GM19468 (cell line): ENCODE measurements around the gene RNPS1.

Experiments
- ATAC-seq: cut with Tn5 transposase; IDR thresholded peaks from one replicate; pipeline ENCODE4 v1.9.1; 2021; ENCODE audit warnings: mild to moderate bottlenecking, moderate library complexity, moderate number of reproducible peaks; ENCODE audit not compliant: unreplicated experiment; ENCODE audit errors: extremely low read depth

The RNPS1 gene, protein sequence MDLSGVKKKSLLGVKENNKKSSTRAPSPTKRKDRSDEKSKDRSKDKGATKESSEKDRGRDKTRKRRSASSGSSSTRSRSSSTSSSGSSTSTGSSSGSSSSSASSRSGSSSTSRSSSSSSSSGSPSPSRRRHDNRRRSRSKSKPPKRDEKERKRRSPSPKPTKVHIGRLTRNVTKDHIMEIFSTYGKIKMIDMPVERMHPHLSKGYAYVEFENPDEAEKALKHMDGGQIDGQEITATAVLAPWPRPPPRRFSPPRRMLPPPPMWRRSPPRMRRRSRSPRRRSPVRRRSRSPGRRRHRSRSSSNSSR

DNA sequence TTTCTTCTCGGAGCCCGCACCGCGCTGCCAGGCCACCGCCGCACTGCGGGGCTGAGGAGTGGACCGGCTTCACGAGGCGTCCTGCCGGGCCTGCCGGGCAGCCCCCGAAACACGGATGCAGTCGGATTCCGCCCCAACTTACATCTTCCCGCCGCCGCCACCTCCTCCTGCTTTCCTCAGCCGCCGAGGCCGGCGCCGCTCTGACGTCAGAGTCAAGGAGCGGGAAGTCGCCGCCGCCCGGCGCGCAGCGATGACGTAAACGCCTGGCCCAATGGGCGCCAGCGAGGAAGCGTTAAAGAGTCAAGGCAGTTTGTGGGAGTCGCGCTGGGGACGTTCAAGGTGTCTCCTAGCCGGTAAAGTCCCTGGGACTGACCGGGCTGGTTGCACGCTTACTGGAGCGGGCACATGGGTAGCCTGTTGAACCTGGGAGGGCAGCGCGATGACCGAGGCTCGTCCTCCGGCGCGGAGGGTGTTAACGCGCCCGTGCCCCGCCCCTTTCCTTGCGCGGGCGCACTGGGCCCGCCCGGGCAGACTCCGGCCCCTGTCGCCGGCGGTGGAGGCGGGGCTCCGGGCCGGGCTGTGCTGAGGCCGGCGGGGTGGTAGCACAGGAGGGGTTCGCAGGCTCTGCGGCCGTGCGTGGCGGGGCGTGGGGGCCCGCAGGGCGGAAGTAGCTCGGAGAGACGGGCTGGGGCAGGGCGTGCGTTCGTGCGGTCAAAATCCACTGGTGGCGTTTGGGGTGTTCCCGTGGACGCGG is at the start of gene RNPS1:
TSS of gene RNPS1 (minus strand) at position 214 of the 754 bp plus-strand sequence. CDS start 3,483 bp downstream, outside the sequence.
- ATAC-seq, result peak; percentile 76

DNA sequence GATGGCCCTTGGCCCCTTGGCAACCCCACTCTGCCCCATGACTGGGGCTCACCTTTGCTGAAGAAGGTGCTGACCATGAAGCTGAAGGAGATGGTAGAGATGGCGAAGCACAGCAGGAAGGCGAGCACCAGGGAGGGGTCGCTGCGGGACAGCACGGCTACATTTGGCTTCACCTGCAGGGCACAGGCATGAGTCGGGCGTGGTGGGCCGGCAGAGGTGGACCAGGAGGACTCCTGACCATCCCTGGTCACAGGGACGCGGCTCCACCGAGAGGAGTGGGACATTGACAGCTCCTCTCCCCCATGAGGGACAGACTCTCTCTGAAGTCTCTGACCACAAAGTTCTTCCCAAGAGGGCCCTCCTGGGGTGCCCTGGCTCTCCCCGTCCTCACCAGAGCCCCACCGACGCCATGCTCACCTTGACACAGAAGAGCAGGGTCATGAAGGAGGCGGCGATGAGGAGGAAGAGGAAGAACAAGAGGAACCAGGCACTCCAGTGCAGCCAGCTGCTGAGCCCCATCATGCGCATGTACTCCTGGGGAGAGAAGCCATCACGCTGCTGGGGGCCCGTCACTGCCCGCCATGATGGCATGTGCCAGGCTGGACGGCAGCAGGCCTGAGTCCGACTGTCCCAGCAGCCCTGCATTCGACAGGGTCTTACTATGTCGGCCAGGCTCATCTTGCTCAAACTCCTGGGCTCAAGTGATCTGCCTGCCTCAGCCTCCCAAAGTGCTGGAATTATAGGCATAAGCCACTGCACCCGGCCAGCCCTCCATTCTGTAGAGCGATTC is 49.5 kb upstream of the RNPS1 start:
- no peak for ATAC-seq

DNA sequence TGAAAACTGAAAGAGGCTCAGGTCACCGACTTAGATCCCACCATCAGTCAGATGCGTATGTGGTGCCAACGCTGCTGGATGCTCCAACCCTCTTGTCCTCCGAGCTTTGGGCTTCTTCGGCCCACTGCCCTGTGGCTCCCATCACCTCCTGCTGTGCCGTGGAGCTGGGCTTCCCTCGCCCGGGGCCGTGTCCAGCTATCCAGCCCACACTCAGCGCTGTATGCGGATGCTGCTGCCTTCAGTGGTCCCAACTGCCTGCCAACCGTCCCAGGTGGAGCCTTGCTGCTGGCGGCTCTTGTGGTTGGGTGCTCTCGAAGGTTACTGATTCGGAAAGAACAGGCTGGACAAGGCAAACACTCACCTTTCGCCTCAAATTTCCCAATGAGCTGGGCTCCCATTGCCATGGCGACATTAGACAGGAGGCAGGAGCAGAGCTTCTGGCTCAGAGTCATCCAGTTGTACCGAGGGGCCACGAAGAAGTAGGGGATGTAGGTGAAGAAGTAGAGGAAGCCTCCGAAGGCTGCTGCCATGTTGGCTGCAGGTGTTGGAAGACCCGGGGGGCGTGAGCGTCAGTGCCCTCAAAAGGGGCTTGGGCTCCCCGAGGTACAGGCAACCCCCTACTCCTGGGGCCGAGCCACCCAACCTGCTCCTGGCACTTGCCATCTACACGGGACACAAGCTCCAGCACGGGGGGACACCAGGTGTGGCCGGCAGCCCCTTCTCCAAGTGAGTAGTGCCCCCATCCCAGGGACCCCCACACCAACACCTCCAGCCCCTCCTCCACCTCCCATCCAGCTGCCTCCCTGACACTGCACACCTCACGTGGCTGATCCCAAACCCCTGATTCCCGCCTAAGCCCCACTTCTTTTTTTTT is 40.4 kb upstream of the RNPS1 start:
- ATAC-seq, result no peak

DNA sequence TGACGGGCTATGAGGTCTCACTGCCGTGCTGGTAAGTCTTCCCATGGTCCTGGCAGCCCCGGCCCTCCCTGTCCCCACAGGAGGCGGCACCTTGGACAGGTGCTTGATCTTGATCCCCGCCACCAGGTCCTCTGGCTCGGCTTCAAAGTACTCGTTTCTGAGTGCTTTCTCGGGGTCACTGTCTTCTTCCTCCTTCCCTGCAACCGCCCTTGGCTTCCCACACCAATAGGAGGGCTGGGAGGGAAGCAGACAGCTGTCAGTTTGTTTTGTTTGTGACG is 31.9 kb upstream of the RNPS1 start:
- ATAC-seq, result no peak

DNA sequence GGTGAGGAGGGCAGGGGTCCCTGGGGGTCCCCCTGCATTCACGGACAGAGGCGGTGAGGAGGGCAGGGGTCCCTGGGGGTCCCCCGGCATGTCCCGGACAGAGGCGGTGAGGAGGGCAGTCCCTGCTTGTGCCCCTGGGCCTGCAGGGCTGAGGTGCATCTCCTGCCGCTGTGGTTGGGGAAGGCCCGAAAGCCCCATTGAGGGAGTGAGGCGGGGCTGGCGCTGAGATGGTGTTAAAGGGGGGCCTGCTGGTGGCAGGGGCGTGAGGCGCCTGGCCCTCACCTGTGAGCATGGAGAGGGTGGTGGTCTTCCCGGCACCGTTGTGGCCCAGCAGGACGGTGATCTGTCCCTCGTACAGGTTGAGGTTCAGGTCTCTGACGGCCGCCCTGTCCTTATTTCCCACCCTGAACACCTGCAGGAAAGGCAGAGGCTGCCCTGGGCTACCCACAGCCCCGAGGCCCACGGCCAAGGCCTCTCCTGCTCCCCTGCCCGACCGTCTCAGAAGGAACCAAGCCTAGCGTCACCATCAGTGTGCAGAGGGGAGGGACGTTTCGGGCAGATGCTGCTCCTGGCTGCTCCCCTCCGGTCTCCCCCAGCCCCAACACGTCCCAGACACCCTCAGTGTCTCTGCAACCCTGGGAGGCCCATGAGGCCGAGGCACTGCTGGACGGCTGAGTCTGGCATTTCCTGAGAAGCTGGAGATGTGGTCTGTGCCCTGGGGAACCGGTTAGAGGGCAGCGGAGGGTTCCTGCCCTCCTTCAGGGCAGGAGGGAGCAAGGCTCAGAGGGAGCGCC is 31.4 kb upstream of the RNPS1 start:
- no peak for ATAC-seq

DNA sequence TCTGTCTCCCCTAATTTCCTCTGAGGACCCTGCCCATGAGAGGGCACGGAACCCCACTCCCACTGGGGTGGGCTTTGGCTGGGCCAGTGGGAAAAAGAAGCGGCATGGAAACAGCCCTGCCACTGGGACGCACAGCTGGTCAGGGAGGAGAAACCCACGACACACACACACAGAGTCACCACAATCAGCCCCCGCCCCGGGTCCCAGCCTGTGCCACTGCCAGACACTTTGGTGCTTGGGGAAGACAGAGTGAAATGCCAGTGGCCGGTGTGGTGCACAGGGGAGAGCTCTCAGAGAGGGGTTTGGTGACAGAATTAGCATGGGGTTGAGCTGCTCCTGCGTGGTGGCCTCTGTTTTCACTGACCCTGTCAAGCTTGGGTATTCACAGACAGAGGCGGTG is 30.7 kb upstream of the RNPS1 start:
- no peak for ATAC-seq

DNA sequence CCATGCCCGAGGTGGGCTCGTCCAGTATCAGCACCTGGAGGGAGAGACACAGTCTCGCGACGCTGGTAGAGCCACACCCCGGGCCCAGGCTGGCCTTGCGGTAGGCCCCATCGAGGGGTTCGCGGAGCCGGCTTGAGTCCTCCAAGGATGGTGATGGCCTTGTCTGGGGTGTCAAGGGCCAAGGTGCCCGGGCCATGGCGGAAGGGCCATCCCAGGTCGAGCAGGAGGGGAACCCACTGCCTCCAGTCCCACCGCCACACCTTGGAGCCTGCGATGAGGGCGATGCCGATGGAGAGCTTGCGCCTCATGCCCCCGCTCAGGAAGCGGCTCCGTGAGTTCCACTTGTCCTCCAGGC is 29.6 kb upstream of the RNPS1 start:
- ATAC-seq, result no peak

DNA sequence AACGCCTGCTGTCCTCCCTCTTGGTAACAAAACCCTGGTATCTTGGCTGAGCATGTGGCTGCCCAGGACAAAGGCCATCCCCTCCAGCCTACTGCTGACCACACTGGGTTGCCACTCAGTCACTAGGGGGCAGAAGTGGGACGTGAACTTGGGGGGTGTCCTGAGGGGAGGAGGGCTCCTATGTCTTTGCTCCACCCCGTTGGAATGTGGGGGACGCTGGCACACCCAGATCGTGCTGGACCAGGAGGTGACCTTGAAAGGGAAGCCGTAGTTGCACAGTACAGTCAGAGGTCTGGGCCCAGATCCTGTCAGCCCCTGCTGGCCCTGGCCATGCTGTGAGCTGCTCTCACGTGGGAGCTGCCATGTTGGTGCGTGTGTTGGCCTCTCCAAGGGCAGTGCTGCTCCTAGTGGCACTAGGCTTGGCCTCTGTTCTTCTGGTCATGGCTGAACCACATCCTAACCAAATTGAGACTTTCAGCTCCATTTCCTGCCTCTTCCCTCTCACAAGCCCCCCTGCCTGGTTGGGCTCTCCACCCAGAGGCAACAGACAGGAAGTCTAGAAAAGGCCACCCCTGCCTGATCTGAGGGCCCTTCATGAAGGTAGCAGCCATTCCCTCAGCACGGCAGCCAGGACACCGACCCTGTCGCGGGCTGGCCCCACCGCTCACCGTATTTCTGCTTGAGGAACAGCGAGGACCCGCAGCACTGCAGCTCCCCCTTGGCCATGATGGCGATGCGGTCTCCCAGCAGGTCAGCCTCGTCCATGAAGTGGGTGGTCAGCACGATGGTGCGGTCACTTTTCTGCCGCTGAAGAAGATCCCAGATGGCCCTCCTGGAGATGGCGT is 29.0 kb upstream of the RNPS1 start:
- ATAC-seq, result no peak

DNA sequence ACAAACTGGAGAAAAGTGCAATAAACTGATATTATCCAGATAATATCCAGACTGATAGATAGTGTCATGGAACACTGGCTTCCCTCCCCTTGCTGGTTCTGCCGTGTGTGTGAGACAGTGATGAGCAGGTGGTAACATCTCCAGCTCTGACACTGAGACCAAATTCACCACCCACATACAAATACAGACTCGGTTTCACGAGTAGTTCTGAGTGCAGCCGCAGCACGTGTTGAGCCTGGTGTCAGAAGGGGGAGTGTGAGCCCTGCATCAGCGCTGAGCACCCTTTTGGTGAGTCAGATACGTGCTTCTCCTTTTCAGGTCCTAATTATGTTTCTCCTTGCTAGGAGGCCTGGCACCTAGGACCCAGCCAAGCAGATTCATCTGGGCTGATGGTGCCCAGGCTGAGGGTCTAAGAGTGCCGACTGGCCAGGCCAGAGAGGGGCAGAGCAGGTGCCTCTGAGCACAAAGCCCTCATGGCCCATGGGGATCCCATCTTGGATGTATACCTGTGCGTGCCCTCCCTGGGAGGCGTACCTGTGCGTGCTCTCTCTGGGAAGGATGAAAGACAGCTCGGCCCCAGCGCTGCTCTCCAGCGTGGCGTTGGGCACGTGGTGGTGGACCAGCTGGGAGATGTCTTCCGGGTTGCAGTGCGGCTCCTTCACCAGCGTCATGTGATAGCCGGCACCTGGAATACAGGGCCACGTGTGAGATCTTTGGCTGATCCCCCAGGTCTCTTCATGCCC is 27.3 kb upstream of the RNPS1 start:
- peak; percentile 45 for ATAC-seq

DNA sequence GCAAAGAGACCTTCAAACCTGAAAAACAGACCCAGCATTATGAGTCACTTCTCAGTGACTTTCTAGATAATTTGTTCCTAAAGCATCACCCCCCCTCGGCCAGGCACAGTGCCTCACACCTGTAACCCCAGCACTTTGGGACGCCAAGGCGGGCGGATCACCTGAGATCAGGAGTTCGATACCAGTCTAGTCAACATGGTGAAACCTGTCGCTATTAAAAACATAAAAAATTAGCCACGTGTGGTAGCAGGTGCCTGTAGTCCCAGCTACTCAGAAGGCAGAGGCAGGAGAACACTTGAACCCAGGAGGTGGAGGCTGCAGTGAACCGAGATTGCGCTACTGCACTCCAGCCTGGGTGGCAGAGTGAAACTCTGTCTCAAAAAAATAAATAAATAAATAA is 24.3 kb upstream of the RNPS1 start:
- ATAC-seq, result no peak

DNA sequence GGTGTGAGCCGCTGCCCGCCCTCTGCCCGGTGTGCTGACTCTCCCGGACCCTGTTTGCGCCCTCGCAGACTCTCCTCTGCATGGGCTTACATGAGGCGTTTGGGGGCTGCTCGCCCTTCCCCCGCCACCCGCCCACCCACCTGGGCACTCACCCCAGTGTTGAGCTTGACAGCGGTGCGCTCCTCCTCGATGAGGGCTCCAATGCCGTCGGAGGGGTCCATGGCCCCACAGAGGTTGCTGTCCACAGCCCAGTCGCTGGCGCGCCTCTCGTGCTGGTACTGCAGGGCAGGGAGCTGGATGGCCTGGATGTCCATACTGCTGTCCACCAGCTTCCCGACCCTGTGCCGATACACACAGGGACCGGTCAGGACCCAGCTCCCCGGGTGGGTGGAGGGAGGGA is 21.4 kb upstream of the RNPS1 start:
- ATAC-seq, result no peak

DNA sequence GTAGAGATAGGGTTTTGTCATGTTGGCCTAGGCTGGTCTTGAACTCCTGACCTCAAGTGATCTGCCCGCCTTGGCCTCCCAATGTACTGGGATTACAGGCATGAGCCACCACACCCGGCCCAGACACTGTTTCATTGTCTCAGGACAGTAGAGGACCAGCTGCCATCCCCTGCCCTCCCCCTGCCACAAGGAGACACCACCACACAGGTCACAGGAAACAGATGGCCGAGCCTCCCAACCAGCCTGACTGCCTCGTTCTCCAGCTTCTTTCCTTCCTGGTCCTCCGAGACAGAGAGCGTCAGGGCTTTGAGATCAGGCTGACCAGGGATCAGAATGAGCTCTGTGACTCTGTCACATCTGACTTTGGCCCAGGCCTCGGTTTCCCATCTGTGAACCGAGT is 20.8 kb upstream of the RNPS1 start:
- ATAC-seq, result no peak

DNA sequence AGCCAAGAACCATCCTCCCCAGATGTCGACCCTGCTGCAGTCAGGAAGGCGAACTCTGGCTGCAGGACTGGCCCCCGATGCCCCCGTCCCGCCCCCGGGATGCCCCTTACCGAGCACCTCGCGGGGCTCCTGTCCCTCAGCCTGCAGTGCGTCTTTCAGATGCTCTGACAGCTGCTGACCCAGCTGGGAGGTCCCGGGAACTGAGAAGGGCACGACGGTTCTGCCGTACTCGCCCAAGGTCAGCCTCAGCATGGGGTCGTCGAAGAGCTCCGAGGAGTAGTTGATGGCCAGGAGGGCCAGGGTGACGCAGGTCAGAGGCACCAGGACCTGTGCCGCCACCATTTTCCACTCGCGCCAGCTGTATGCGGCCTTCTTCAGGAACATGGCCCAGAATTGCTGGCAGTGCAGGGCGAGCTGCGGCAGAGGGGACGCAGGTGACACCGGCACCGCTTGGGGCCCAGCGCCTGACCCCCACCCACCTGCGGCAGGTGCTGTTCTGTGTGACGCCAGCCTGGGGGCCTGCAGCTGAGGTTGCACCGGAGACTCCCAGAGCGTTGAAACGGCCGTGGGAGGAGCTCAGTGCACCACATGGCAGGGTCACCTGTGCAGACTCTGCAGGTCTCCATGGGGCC is 20.1 kb upstream of the RNPS1 start:
- no peak for ATAC-seq

DNA sequence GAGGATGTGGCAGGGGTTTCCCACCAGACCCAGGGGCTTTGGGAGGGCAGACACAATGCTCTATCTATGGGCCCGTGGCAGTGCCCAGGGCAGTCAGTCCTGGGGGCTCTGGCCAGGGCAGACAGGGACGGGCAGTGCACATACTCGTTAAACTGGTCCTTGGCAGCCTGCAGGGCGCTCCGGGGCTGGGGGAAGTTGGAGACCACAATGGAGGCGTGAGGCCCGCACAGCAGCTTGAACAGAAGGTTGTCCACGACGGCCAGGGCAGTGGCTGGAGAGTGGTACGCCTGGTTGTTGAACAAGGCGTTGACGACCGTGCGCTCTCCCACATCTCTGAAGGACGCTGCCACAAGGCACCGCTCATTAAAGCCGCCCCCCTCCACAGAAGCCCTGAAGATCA is 18.6 kb upstream of the RNPS1 start:
- ATAC-seq, result no peak

DNA sequence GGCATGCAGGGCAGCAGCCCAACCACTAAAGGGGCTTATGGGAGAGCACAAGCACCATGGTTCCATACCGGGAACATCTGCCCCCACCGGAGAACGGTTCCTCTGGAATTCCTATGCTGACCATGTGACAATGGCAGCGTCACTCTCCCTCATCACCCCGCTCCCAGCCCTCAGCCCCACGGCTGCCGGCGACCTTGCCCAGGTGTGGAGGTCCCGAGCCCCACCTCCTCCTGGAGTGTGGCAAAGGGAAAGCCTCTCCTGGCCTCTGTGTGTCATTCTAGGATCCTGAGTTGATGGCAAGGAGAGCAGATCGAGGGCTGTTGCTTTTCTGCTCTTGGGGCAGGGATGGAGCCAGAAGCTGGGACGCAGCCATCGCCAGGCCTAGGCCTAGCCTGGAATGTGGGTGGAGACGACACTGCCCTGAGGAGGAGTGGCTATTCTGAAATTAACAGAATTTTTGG is 17.8 kb upstream of the RNPS1 start:
- no peak for ATAC-seq

DNA sequence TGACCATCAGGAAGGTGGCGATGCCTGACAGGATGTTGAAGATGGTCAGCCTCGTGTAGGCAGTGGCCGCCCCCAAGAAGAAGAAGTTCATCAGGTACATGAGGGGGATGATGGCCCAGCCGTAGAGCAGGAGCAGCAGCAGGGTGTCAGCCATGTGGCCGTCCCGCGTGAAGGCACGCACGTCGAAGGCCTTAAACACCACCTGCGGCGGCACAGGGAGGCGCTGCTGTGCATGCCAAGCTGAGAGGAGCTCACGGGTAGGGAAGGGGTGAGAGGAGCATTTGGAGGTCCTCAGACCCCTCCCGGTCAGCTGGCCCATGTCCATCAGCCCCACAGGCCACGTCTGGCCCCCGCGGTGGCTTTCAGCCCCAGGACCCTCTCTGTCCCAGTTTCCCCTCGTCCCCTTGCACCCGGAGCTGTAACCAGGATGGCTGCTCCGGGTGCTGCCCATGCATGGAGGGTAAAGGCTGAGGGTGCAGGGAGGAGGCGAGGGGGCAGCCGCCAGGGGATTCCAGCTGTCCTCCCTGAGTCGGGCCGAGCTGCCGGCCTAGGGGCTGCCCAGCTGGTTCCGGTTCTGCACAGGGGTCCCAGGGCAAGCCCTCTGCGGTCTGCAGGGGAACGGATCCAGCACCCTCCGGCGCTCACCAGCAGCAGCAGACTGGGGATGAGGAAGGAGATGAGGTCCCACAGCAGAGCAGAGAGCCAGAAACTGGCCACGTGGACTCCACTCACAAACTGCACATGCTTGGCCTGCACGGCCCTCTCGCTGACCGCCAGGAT is 17.1 kb upstream of the RNPS1 start:
- ATAC-seq, result no peak
